SHP77 (cell line): ENCODE data around the gene ESRP2.
A peak's percentile ranks its signal among the peaks of the same experiment; 100 is the strongest.

ENCODE experiments used
- DNase-seq, 2 experiments: peaks; one replicate each; lab custom pipeline; 2025; lab: John Stamatoyannopoulos, UW

Gene ESRP2

DNA sequence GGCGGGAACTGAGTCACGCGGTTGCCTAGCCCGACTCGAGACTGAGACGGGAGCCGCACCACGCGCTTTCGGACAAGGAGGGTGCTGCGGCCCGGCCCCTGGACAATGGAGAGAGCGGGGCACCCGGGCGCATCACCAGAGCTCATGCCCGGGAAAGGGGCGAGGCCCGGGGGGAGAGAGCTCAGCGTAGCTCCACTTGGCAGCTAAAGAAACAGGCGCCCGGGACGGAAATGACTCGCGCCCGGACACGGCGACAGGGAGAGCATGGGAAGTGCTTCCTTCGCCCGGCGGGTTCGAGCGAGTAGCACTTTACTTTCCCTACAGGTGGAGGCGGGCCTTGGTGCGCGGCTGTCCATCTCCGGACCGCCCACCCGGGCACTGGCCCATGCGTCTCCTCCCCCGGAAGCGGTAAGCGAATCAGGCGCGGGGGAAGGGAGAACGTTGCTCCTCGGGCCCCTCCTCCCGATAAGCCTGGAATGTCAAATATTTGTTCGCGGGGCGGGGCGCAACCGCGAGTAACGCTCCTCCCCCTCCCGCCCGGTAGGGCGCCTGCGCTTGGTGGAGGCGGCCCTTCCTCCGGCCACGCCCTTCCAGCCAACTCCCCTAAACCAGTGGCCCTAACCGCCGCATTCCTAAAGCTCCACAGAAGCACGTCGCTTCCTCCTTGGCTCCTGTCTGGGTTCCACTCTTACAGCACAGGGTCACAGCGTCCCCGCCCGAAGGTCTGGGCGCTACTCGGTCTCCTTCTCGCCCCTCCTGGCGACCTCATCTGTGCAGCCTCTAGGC lies 1.5 kb upstream of the ESRP2 start:
- DNase-seq, result peak; percentile 95 to 97

DNA sequence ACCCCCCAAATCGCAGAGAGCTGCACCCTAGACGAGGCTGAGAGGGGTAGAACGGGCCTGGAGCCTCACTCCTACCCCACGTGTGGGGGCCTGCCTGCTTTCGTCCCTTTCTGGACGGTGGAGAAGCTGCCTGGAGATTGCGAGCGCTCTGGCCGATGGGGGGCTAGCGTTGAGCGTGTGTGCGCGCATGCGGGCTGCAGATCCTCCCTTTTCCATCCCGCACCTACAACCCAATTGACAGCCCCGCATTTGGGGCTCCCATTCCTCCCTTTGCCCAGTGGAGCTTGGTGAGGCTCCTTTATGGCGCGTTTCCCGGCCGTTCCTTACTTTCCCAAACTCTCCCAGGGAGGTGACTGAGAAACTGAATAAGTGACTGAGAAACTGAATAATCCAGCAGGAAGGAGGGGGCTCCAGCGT lies 907 bp upstream of the ESRP2 start:
- DNase-seq, result no peak

DNA sequence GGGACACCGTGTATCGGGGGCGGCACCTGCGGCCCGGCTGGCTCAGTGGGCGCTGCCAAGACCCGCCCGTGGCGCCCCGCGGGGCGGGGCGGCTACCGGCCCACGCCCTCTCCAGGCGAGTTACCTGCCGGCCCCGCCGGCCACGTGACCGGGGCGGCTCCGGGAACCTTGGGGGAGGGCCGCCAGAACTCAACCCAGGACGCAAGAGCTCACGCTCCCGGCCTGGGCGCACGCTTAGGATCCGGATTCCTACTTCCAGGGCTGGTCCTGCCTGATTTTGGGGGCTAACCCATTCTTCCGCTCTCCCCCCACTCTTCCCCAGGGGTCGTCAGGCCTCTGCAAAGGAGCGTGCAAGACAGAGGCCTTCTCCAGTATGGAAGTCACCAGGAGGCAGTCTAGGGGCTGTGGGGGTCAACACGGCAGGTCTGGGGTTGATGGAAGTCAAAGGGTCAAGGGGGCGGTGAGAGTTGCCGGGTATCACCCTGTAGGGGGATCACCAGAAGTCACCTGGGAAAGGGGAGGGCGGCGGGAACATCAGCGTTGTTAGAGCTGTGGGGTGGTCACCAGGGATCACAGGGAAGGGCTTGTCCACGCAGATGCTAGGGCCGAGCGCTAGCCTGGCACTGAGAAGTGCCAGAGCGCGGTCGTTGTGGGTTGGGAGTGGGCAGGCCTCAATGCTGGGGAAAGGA lies 354 bp upstream of the ESRP2 start:
- no peak for DNase-seq

DNA sequence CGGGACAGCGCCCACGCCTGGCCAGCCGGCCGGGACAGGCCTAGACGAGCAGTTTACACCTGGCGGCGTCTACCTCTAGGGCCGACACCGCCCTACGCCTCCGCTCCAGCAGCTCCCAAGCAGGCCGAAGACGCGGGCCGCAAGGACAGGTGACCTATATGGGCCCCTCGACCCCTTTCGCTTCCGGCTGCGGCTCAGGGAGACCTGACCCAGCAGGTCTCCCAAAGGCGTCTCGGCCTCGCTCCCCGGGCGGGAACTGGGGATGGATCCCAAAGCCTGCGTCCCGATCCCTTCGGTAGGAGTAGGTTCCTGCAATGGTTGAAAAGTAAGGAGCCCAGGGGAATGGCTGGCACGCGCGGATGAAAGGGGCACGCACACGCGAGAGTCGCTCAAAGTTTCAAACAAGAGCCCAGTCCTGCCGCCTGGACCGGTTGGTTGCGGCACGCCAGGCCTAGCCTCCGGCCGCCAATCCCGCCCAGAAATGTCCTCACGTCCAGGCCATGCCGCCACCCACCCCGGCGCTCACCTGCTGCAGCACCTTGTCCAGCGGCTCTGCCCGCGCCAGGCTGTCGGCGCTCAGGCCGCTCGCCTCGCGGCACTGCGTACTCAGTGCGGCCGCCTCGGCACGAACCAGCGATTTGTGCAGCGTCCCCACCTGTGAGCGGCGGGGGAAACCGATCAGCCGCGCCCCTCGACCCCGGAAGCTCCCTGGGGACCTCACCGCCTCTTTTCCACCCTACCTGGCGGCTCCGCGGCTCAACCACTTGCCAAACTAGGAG lies 630 bp downstream of the ESRP2 start:
- no peak for DNase-seq

DNA sequence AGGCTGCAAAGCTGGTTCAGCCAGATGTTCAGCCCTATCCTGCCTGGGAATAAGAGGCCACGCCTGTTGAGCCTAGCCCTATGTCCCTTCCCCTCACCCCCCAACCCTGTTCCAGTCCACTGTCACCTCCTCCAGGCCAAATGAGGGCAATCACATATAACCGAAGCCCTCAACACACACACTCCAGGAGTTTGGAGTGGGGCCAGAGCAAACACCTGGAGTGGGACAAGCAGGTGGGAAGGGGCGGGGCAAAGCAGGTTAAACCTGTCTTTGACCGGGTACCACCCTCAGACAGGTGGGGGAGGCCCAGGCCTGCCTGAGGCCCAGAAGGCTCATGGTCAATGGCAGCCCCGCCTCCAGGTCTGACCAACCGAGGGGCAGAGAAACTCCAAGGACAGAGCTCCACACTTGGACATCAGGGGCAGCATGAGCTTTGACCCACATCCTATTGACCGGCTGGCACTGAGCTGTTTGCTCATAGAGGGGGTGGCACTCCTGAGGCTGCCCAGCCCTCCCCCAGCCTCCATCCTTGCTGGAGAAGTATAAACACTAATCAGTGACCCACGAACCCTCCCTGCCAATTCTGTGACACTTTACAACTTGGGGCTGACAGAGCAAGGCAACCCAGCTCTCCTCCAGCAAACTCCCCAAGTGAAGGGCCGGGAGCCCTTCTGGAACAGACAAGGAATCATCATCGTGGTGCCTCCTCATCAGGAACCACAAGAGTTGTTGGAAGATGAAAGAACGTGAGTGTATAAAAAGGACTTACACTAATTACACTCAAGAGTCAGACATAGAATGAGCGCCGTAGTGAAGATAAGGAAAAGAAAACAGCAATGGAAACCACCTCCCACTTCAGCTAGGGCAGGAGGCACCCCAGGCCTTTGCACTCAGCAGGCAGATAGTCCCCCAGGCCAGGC lies 1.5 kb downstream of the ESRP2 start:
- peak; percentile 29 to 43 for DNase-seq

- no peak for DNase-seq
Observed at GRCh38 chr16:68233835-68234187, 2.1 kb downstream of the ESRP2 start.

- DNase-seq, result no peak
Observed at GRCh38 chr16:68233085-68233834, 2.7 kb downstream of the ESRP2 start.

DNA sequence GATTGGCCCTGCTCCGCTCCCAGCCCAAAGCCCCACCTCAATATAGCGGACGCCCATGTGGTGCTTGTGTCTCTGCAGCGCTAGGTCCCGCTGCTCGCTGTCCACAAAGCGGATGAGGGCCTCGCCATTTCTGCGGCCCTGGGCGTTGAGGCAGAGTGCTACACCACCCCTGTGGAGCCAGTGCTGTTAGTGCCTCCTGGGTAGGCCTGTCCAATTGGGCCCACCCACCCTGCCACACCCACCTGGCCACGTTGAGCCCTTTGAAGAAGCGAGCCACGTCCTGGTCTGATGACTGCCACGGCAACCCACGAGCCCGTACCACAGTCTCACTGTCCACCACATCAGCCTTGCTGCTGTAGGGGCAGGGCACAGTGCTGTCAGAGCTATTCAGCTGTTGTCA lies 3.6 kb downstream of the ESRP2 start:
- no peak for DNase-seq

DNA sequence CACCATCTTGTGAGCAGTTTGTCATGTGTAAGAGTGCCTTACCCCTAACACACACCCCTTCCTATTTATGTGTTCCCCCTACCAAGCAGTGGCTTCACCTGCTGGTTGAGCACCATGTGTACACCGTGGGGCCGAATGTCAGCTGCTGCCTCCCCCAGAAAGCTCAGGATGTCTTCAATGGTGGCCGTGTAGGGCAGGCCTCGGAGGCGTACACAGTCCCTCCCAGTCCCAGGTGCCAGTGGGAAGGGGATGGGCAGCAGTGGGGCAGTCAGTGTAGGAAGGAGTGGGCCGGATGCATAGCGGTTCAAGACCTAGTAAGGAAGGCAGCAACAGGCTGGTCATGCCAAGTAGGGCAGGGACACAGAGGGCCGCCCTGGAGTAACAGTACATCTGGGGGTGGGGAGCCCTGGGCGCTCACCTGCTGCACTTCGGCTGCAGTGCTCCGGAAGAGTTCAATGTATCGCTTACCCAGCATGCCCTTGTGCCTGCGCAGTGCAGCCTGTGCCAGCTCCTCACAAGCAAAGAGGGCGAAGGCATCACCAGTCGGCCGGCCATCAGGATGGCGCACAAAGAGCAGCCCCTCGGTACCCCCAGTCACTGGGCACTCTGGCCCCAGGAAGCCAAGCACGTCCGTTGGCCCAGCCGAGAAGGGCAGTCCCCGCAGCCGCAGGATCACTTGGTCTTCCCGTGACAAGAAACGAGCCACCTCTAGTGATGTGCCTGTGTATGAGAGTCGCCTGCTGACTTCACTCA lies 4.4 kb downstream of the ESRP2 start:
- no peak for DNase-seq

DNA sequence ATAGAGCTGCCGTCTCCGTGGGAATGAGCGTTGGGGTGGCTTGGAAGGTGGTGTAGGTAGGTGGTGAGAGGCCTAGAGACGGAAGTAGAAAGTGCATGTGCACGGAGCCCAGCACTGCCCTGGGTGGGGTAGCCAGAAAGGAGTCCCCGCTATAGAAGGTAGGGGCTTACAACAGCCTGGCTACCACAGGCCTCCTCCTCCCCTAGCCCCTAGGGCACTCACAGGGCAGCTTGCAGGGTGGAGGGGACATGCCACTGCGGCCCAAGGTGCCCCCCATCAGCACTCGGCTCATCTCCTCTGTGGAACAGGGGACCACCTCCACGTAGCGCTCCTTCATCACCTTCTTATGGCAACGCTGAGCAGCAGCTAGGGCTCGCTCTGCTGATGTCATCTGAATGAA lies 5.0 kb downstream of the ESRP2 start:
- DNase-seq, result no peak

DNA sequence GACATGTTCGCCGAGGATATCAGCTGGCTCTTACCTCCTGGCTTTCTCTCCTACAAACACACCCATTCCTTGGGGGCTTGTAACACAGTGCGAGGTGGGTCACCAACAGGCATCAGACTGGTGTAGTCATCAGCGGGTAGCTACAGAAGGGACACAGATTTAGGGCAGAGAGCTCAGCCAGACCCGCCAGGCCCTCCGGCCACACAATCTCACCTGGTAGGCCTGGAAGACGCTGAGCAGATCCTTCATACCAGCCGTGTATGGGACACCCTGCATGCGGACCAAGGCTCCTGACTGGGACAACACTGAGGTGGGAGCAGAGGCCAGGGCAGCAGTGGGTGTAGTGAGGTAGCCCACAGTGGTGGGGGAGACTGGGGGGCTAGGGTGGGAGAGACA lies 5.8 kb downstream of the ESRP2 start:
- DNase-seq, result no peak

DNA sequence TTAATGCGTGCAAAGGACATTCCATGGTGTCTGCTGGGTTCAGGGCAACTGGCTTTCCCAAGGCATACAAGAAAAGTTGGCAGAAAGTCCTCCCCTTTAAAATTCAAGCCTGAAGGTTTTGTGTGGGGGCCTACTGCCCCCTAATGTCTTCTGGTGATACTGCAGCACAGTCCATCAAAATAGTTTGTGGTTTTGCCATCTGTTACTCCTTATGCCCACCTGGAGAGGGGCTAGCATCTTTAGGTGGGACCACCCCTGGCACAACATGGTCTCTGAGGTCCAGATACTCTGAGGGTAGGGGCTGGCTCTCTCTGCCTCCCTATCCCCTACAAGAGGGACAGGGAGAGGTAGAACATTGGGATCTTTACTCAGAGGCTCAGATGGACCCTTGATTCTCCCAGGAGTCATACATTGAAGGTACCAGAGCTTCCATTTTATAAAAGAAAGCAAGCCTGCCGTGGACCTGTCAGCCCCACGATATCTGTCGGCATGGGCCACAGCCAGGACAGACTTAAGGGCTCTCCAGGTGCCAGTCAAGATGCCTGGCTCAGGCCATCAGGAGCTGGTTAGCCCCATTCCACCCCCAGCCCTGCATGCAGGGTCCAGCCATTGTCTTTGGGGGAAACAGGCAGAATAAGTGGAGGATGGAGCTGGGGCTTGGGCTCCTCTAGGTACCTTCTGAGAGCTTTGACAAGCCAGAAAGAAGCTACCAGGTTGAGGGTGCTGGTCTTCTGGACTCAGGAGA lies 6.3 kb downstream of the ESRP2 start:
- peak; percentile 23 to 36 for DNase-seq

DNA sequence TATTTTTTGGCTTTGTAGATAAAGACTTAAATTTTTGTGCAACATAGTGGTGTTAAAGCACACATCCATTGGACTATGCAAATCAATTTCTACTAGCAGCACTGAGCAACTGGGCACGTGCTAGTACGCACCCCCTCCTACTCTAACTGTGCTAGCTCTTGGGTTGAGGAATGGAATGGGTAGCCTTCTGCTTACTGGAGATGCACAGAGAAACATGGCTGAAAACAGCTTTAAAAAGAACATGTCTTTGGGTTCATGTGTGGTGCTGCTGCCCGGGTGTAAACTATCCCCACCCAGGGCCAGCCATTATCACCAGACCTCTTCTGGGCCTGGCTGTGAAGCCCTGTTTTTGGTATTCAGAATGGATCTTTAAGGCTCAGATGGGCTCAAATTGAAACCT lies 7.3 kb downstream of the ESRP2 start:
- no peak for DNase-seq

DNA sequence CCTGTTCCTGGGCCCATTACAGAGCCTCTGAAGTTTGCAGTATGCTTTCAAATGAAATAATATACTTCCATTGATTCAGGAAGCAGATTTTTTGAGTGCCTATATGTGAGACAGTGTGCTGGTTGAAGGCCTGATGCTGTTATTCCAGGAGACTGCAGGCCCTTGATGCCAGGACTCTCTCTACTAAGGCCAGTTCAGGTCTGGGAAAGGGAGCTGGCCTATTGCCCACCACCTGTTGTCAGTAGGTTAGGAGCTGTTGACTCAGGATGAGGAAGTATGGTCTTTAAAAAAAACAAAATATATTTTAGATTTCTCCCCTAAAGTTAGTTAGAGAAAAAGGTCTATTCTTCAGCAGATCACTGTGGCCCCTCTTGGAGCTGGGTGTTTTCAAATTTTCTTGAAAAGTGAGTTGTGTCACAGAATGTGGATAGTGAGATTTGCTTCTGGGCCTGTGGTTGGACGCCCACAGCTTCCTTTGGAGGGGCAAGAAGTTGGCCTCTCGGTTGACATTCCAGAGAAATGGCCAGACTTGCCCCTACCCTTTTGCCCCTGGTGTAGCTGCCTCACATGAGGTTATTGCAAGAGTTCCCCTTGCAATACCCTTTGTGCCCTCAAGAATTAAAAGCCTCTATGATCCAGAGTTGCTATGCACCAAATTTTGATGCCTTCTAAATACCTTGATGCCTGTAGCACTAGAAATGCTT lies 7.9 kb downstream of the ESRP2 start:
- DNase-seq, result no peak

DNA sequence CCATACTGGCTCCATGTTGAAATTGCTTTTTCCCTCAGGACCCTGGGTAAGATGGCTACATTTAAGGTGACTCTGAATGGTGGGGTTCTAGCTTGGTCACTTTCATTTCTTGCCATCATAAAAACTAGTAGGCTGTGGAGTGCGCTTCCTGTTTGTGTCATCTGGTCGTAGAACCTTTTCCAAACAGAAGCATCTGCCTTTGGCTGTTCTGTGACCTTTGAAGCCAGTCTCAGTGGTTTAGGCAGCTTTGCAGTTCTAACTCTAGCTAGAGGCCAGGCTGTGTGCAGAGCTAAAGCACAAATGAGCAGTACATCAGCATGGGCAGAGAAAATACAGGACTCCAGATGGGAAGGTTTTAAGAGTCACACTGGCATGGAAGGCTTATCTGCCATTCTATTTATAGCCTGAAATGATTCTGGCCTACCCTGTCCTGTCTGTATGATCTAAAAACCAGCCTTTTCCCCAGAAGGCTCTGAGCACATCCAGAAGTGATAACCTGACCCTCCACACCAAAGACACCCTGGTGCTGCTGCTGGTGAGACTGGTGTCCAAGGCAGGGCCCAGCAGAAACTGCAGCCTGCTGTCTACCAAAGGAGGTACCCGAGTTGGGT lies 8.6 kb downstream of the ESRP2 start:
- DNase-seq, result peak; percentile 16 to 27

GRCh38 chr16:68226116-68226515 lies 9.8 kb downstream of the ESRP2 start:
- no peak for DNase-seq

- DNase-seq, result no peak
Observed at GRCh38 chr16:68223072-68223471, 12.9 kb downstream of the ESRP2 start.

DNA sequence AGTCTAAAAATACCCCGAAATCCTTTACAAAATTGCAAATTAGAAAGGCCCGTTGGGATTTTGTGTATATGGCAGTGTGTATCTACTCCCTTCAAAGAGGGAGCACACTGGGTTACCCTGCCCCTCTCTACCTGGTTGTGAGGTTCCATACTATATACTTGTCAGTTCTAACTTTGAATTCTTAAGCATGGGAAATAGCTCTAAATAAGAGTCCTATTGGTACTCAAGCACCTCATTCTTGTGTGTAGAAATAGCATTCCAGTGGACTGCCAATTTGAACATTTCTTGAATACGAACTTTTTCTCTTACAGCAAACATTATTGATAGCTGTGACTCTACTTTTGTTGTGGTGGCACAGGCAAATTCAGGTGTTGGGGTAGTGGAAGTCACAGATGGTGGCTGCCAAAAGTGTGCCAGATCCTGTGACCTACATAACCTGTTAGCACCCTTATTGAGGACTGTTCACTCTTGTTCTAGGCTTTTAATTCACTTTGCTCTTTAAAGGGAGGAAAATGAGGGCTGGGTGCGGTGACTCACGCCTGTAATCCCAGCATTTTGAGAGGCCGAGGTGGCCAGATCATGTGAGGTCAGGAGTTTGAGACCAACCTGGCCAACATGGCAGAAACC lies 16.1 kb downstream of the ESRP2 start:
- no peak for DNase-seq
